ENCODE measurements around the gene POU1F1. TPM values are rescaled to one million over a fixed set of nuclear protein-coding genes. Genes with fewer than 3 reads are reported as not detected.

POU1F1 gene
- total RNA-seq, 1 experiment from 2014 or later, result not detected

- H3K9me2 ChIP-seq (replicated peaks; ENCODE audit: insufficient read depth, low read length), result no peaks in the 10 kb centered on the region
- no peak overlapping the region for H2AFZ ChIP-seq (ENCODE audit: low read length)
- peaks cover 3% of the 10 kb centered on the region; the same call in 1 of the 2 replicates for H3K79me2 ChIP-seq (ENCODE audit: low read length)
- H3K36me3 ChIP-seq (ENCODE audit: insufficient read depth, low read length), result no peaks in the 10 kb centered on the region
- no peak for DNase-seq
- H3K4me1 ChIP-seq (ENCODE audit: low read length), result peaks cover 20% of the 10 kb centered on the region
- no peaks in the 10 kb centered on the region for H3K9me3 ChIP-seq (ENCODE audit: low read length)
- H4K20me1 ChIP-seq (ENCODE audit: insufficient read depth, low read depth, low read length), result peaks cover 7% of the 10 kb centered on the region; the same call in 1 of the 2 replicates
- no peaks in the 10 kb centered on the region for H3K27me3 ChIP-seq (ENCODE audit: low read length)
- H3K27ac ChIP-seq (ENCODE audit: low read length), result no peak overlapping the region
- H3K4me2 ChIP-seq (ENCODE audit: low read depth, low read length, poor library complexity, severe bottlenecking), result no peak overlapping the region
- H3K9ac ChIP-seq (ENCODE audit: low read length), result no peak overlapping the region
- no peak overlapping the region for H3K4me3 ChIP-seq (ENCODE audit: low read length)
These were observed 50.7 kb downstream of the POU1F1 start for GRCh38 chr3:87225659-87226058.

GRCh38 chr3:87219611-87220010 is 56.8 kb downstream of the POU1F1 start:
- Histone ChIP-seq H3K4me3 (ENCODE audit: low read length) (no peak overlapping the region), H3K79me2 (ENCODE audit: low read length) (no peaks in the 10 kb centered on the region), H3K27me3 (ENCODE audit: low read length) (no peaks in the 10 kb centered on the region), H3K4me2 (ENCODE audit: low read depth, low read length, poor library complexity, severe bottlenecking) (no peak overlapping the region), H4K20me1 (ENCODE audit: insufficient read depth, low read depth, low read length) (no peaks in the 10 kb centered on the region), H3K27ac (ENCODE audit: low read length) (no peak overlapping the region), H3K4me1 (ENCODE audit: low read length) (no peaks in the 10 kb centered on the region), H3K36me3 (ENCODE audit: insufficient read depth, low read length) (no peaks in the 10 kb centered on the region), H2AFZ (ENCODE audit: low read length) (no peak overlapping the region), H3K9me3 (ENCODE audit: low read length) (no peaks in the 10 kb centered on the region), H3K9me2 (replicated peaks; ENCODE audit: insufficient read depth, low read length) (no peaks in the 10 kb centered on the region), H3K9ac (ENCODE audit: low read length) (no peak overlapping the region)
- DNase-seq, result no peak

- Histone ChIP-seq H3K27me3 (ENCODE audit: low read length) (no peaks in the 10 kb centered on the region), H3K4me2 (ENCODE audit: low read depth, low read length, poor library complexity, severe bottlenecking) (no peak overlapping the region), H3K4me3 (ENCODE audit: low read length) (no peak overlapping the region), H3K9me3 (ENCODE audit: low read length) (no peaks in the 10 kb centered on the region), H3K4me1 (ENCODE audit: low read length) (no peaks in the 10 kb centered on the region), H4K20me1 (ENCODE audit: insufficient read depth, low read depth, low read length) (no peaks in the 10 kb centered on the region), H2AFZ (ENCODE audit: low read length) (no peak overlapping the region), H3K36me3 (ENCODE audit: insufficient read depth, low read length) (no peaks in the 10 kb centered on the region), H3K9me2 (replicated peaks; ENCODE audit: insufficient read depth, low read length) (no peaks in the 10 kb centered on the region), H3K79me2 (ENCODE audit: low read length) (no peaks in the 10 kb centered on the region), H3K27ac (ENCODE audit: low read length) (no peak overlapping the region), H3K9ac (ENCODE audit: low read length) (no peak overlapping the region)
- DNase-seq, result no peak
These were observed 57.8 kb downstream of the POU1F1 start for GRCh38 chr3:87218560-87218959.

Small RNAs within 50 kb of the gene (small RNA-seq; reads per million reads assigned to genes)
- not detected for gene MIR4795

Other genes with a start within 250 kb of the POU1F1 start
- 10.1 and 23.0 TPM in 2 replicates for gene CHMP2B, start 49.3 kb downstream of the POU1F1 start, total RNA-seq (2014; rRNA removed; shearing (Covaris generic); ENCODE audit: low replicate concordance)